GM08714 (cell line): ENCODE data around the gene BEAN1.

Experiments used
- H3K4me3 ChIP-seq: fragments of 200-500 bp; sonication (Bioruptor generic); 2 replicates; pipeline ENCODE4 v1.5.1; 2014; ENCODE audit warnings: mild to moderate bottlenecking, low read length, inconsistent platforms
- ZNF274 ChIP-seq: IDR thresholded peaks from 2 replicates; pipeline ENCODE4 v1.6.1; 2012; ENCODE audit warnings: mild to moderate bottlenecking, low read depth, low read length

BEAN1 gene

GRCh38 chr16:66402591-66403230 is 24.4 kb upstream of the BEAN1 start:
- no peak for TF ChIP-seq ZNF274

GRCh38 chr16:66403531-66404145 is 23.5 kb upstream of the BEAN1 start:
- TF ChIP-seq ZNF274 = no peak

More at GRCh38 chr16:66402591-66403230, 24.4 kb upstream of the BEAN1 start:
- no peak overlapping the region for H3K4me3 ChIP-seq

GRCh38 chr16:66405057-66405783 is 21.9 kb upstream of the BEAN1 start:
- no peak overlapping the region for H3K4me3 ChIP-seq
- no peak for TF ChIP-seq ZNF274

More at GRCh38 chr16:66403531-66404145, 23.5 kb upstream of the BEAN1 start:
- no peak overlapping the region for H3K4me3 ChIP-seq

GRCh38 chr16:66406534-66407221 is 20.4 kb upstream of the BEAN1 start:
- H3K4me3 ChIP-seq = peak overlapping the region; percentile 1; the same call in 1 of the 2 replicates

GRCh38 chr16:66408163-66409048 is 18.7 kb upstream of the BEAN1 start:
- TF ChIP-seq ZNF274 = no peak
- H3K4me3 ChIP-seq = no peak overlapping the region

More at GRCh38 chr16:66406534-66407221, 20.4 kb upstream of the BEAN1 start:
- TF ChIP-seq ZNF274 = no peak

- TF ChIP-seq ZNF274 = no peak
- H3K4me3 ChIP-seq = no peak overlapping the region
These were observed 17.9 kb upstream of the BEAN1 start for GRCh38 chr16:66409156-66409555.

- TF ChIP-seq ZNF274 = no peak
- no peak overlapping the region for H3K4me3 ChIP-seq
These were observed 14.9 kb upstream of the BEAN1 start for GRCh38 chr16:66412182-66412581.

- no peak overlapping the region for H3K4me3 ChIP-seq
- no peak for TF ChIP-seq ZNF274
These were observed 12.2 kb upstream of the BEAN1 start for GRCh38 chr16:66414891-66415290.

GRCh38 chr16:66416136-66416535 is 11.0 kb upstream of the BEAN1 start:
- no peak overlapping the region for H3K4me3 ChIP-seq
- no peak for TF ChIP-seq ZNF274

- no peak overlapping the region for H3K4me3 ChIP-seq
- TF ChIP-seq ZNF274 = no peak
These were observed 10.0 kb upstream of the BEAN1 start for GRCh38 chr16:66416939-66417700.

- no peak for TF ChIP-seq ZNF274
- no peak overlapping the region for H3K4me3 ChIP-seq
These were observed 8.7 kb upstream of the BEAN1 start for GRCh38 chr16:66418165-66418962.

GRCh38 chr16:66419527-66419926 is 7.6 kb upstream of the BEAN1 start:
- H3K4me3 ChIP-seq = no peak overlapping the region
- TF ChIP-seq ZNF274 = no peak

- no peak for TF ChIP-seq ZNF274
- H3K4me3 ChIP-seq = no peak overlapping the region
These were observed 6.7 kb upstream of the BEAN1 start for GRCh38 chr16:66420396-66420795.
